GM19438 (cell line): ENCODE results near the gene FAM200B.

Experiments
- ATAC-seq: cut with Tn5 transposase; IDR thresholded peaks from one replicate; pipeline ENCODE4 v1.9.1; 2021; ENCODE audit warnings: low read depth; ENCODE audit not compliant: unreplicated experiment

Gene FAM200B

GRCh38 chr4:15667006-15667405 lies 14.6 kb upstream of the FAM200B start:
- no peak for ATAC-seq

GRCh38 chr4:15668566-15669435 lies 12.8 kb upstream of the FAM200B start:
- no peak for ATAC-seq

- no peak for ATAC-seq
Measured at GRCh38 chr4:15670576-15670975, 11.1 kb upstream of the FAM200B start.

GRCh38 chr4:15672101-15672500 lies 9.5 kb upstream of the FAM200B start:
- ATAC-seq = no peak

GRCh38 chr4:15673337-15673736 lies 8.3 kb upstream of the FAM200B start:
- no peak for ATAC-seq

- no peak for ATAC-seq
Measured at GRCh38 chr4:15674046-15674445, 7.6 kb upstream of the FAM200B start.

GRCh38 chr4:15674926-15675325 lies 6.7 kb upstream of the FAM200B start:
- ATAC-seq = no peak

GRCh38 chr4:15675356-15675755 lies 6.3 kb upstream of the FAM200B start:
- no peak for ATAC-seq

GRCh38 chr4:15676039-15676438 lies 5.6 kb upstream of the FAM200B start:
- ATAC-seq = no peak

GRCh38 chr4:15676899-15677298 lies 4.7 kb upstream of the FAM200B start:
- no peak for ATAC-seq

- ATAC-seq = no peak
Measured at GRCh38 chr4:15677507-15677988, 4.1 kb upstream of the FAM200B start.

- ATAC-seq = no peak
Measured at GRCh38 chr4:15681067-15681371, 608 bp upstream of the FAM200B start.

- ATAC-seq = no peak
Measured at GRCh38 chr4:15682242-15683142, 865 bp downstream of the FAM200B start.

- ATAC-seq = no peak
Measured at GRCh38 chr4:15683143-15683495, 1.5 kb downstream of the FAM200B start.

GRCh38 chr4:15684498-15684897 lies 2.9 kb downstream of the FAM200B start:
- no peak for ATAC-seq

- no peak for ATAC-seq
Measured at GRCh38 chr4:15688051-15688450, 6.4 kb downstream of the FAM200B start.

- no peak for ATAC-seq
Measured at GRCh38 chr4:15689540-15689939, 7.9 kb downstream of the FAM200B start.

GRCh38 chr4:15690020-15690809 lies 8.6 kb downstream of the FAM200B start:
- no peak for ATAC-seq

- ATAC-seq = no peak
Measured at GRCh38 chr4:15691346-15692135, 9.9 kb downstream of the FAM200B start.

- ATAC-seq = no peak
Measured at GRCh38 chr4:15692602-15693001, 11.0 kb downstream of the FAM200B start.
